Lung microvascular endothelial cell (primary cell): ENCODE results near the gene VWC2. TPM values are rescaled to one million over a fixed set of nuclear protein-coding genes. Genes with fewer than 3 reads are reported as not detected.

Source experiments
- DNase-seq, 2 donors: peaks; one replicate each; pipeline versions ENCODE4 v3.0.0 to v3.0.0-alpha.2; 2010; ENCODE audit warnings: low read depth in 2 of 2
- total RNA-seq: library from RNA; depleted of rRNA; stranded (reverse); fragments of >200 nt; gene quantifications from 2 replicates; pipeline ENCODE4 v1.2.1, GENCODE V29; 2014

VWC2 gene
- total RNA-seq, 1 donor from 2014 or later, result not detected

GRCh38 chr7:49783446-49783845 is 10.0 kb downstream of the VWC2 start:
- no peak for DNase-seq

- DNase-seq, result no peak
Observed at GRCh38 chr7:49787980-49788379, 14.5 kb downstream of the VWC2 start.

GRCh38 chr7:49788455-49789059 is 15.1 kb downstream of the VWC2 start:
- no peak for DNase-seq

GRCh38 chr7:49789736-49790135 is 16.3 kb downstream of the VWC2 start:
- DNase-seq, result no peak

- no peak for DNase-seq
Observed at GRCh38 chr7:49790209-49790608, 16.8 kb downstream of the VWC2 start.

GRCh38 chr7:49791088-49791741 is 17.8 kb downstream of the VWC2 start:
- no peak for DNase-seq

GRCh38 chr7:49797987-49798660 is 24.7 kb downstream of the VWC2 start:
- no peak for DNase-seq

- DNase-seq, result no peak
Observed at GRCh38 chr7:49800031-49800430, 26.6 kb downstream of the VWC2 start.

- DNase-seq, result no peak
Observed at GRCh38 chr7:49802600-49802999, 29.2 kb downstream of the VWC2 start.

- DNase-seq, result no peak
Observed at GRCh38 chr7:49803812-49804211, 30.4 kb downstream of the VWC2 start.

GRCh38 chr7:49805371-49806007 is 32.1 kb downstream of the VWC2 start:
- DNase-seq, result no peak

- no peak for DNase-seq
Observed at GRCh38 chr7:49812534-49812933, 39.1 kb downstream of the VWC2 start.

GRCh38 chr7:49817279-49817678 is 43.8 kb downstream of the VWC2 start:
- no peak for DNase-seq

- DNase-seq, result no peak
Observed at GRCh38 chr7:49821181-49821580, 47.7 kb downstream of the VWC2 start.

- DNase-seq, result no peak
Observed at GRCh38 chr7:49822856-49823255, 49.4 kb downstream of the VWC2 start.

- no peak for DNase-seq
Observed at GRCh38 chr7:49823566-49823965, 50.1 kb downstream of the VWC2 start.

GRCh38 chr7:49839863-49840645 is 66.6 kb downstream of the VWC2 start:
- DNase-seq, result no peak

- no peak for DNase-seq
Observed at GRCh38 chr7:49840751-49841405, 67.4 kb downstream of the VWC2 start.

- no peak for DNase-seq
Observed at GRCh38 chr7:49845626-49846025, 72.2 kb downstream of the VWC2 start.

- no peak for DNase-seq
Observed at GRCh38 chr7:49848211-49848841, 74.9 kb downstream of the VWC2 start.
